Measurements from ENCODE around the gene MAB21L1.

- TF ChIP-seq POLR2A (IDR thresholded peaks at IDR 0.05; ENCODE audit: low read depth, low read length): no peak
- TF ChIP-seq EZH2 (IDR thresholded peaks at IDR 0.05; ENCODE audit: borderline replicate concordance, low read depth, low read length, severe bottlenecking): no peak
- TF ChIP-seq MYC (IDR thresholded peaks at IDR 0.05; ENCODE audit: low read depth, low read length): no peak
- TF ChIP-seq CTCF (IDR thresholded peaks at IDR 0.05; ENCODE audit: extremely low read depth in 1 of 2, insufficient read depth in 1 of 2, low read depth in 1 of 2, low read length in 2 of 2): no peak
- TF ChIP-seq FOS (IDR thresholded peaks at IDR 0.05; ENCODE audit: borderline replicate concordance, insufficient read depth, low read length): no peak
- no peak for TF ChIP-seq POLR2AphosphoS5 (IDR thresholded peaks at IDR 0.05; ENCODE audit: insufficient read depth, low read depth, low read length)
- TF ChIP-seq MAX (IDR thresholded peaks at IDR 0.05; ENCODE audit: insufficient read depth, insufficient read length): no peak
These were observed at the start of gene MAB21L1 for GRCh38 chr13:35475960-35476943.

All from endothelial cell of umbilical vein (primary cell).